Measurements from ENCODE around the gene PKIG.

PKIG gene

GRCh38 chr20:44640522-44640921, 58.1 kb downstream of the PKIG start:
- ChIA-PET POLR2A (no interaction called here), CTCF (interaction anchor here (0.6 kb wide), 1 partner anchor 118 kb away, joined by 4 read pairs; no protein-coding TSS in a partner anchor)
- TF ChIP-seq ELF4 (IDR thresholded peaks at IDR 0.05) (no peak), L3MBTL2 (conservative IDR thresholded peaks at IDR 0.05) (no peak), LEF1 (IDR thresholded peaks at IDR 0.05; ENCODE audit: borderline replicate concordance) (no peak), FOXM1 (IDR thresholded peaks at IDR 0.05; ENCODE audit: borderline replicate concordance) (no peak), TARDBP (IDR thresholded peaks at IDR 0.05) (no peak), ZNF384 (IDR thresholded peaks at IDR 0.05) (no peak), CTBP1 (IDR thresholded peaks at IDR 0.05; ENCODE audit: borderline replicate concordance) (no peak), SUZ12 (IDR thresholded peaks at IDR 0.05) (no peak)
- TF ChIP-seq, protein P1, sequence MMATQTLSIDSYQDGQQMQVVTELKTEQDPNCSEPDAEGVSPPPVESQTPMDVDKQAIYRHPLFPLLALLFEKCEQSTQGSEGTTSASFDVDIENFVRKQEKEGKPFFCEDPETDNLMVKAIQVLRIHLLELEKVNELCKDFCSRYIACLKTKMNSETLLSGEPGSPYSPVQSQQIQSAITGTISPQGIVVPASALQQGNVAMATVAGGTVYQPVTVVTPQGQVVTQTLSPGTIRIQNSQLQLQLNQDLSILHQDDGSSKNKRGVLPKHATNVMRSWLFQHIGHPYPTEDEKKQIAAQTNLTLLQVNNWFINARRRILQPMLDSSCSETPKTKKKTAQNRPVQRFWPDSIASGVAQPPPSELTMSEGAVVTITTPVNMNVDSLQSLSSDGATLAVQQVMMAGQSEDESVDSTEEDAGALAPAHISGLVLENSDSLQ (IDR thresholded peaks at IDR 0.05) = no peak
- no peak for DNase-seq (ENCODE audit: extremely low spot score)

GRCh38 chr20:44641325-44641724, 58.9 kb downstream of the PKIG start:
- ChIA-PET POLR2A (no interaction called here), CTCF (no interaction called here)
- no peak for TF ChIP-seq SP1 (IDR thresholded peaks at IDR 0.05)
- no peak for TF ChIP-seq ELF4 (IDR thresholded peaks at IDR 0.05)
- TF ChIP-seq ARNT (IDR thresholded peaks at IDR 0.05) = no peak
- DNase-seq (ENCODE audit: extremely low spot score) = no peak

- ChIA-PET CTCF (interaction anchor here (0.6 kb wide), 1 partner anchor 40 kb away, joined by 3 read pairs; no protein-coding TSS in a partner anchor), POLR2A (no interaction called here)
- TF ChIP-seq CTBP1 (IDR thresholded peaks at IDR 0.05; ENCODE audit: borderline replicate concordance) (no peak), SUZ12 (IDR thresholded peaks at IDR 0.05) (no peak), SP1 (IDR thresholded peaks at IDR 0.05) (no peak), BHLHE40 (IDR thresholded peaks at IDR 0.05; ENCODE audit: borderline replicate concordance) (no peak), ARNT (IDR thresholded peaks at IDR 0.05) (no peak), ZNF384 (IDR thresholded peaks at IDR 0.05) (no peak), HDGF (IDR thresholded peaks at IDR 0.05; ENCODE audit: borderline replicate concordance) (no peak), NFRKB (IDR thresholded peaks at IDR 0.05) (no peak), TARDBP (IDR thresholded peaks at IDR 0.05) (no peak), FOXM1 (IDR thresholded peaks at IDR 0.05; ENCODE audit: borderline replicate concordance) (no peak)
- TF ChIP-seq, protein P1 (IDR thresholded peaks at IDR 0.05) = no peak
- peak; percentile 44 for DNase-seq (ENCODE audit: extremely low spot score)
Observed at GRCh38 chr20:44642203-44643153, 60.1 kb downstream of the PKIG start.

DNA sequence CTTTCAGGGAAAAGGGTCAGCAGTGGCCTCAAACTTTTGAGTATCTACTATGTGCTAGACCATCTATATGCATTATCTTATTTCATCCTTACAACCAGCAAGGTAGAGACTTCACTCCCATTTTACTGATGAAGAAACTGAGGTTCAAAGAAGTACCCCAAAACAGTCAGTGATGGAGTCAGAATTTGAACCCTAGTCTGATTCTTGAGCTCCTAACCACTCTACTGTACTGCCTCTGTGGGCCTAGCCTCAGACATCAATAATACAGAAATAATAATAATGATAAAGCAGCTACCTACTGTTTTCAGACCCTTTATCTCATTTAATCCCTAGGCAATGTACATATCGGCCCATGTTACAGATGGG, 60.8 kb downstream of the PKIG start:
- POLR2A ChIA-PET = no interaction called here
- DNase-seq (ENCODE audit: extremely low spot score) = no peak
- CTCF ChIA-PET = no interaction called here
- no peak for TF ChIP-seq TARDBP (IDR thresholded peaks at IDR 0.05)
- TF ChIP-seq, protein P1 (IDR thresholded peaks at IDR 0.05) = no peak
- TF ChIP-seq NFRKB (IDR thresholded peaks at IDR 0.05) = no peak
- TF ChIP-seq FOXK2 (IDR thresholded peaks at IDR 0.05) = no peak
- TF ChIP-seq LEF1 (IDR thresholded peaks at IDR 0.05; ENCODE audit: borderline replicate concordance) = no peak
- no peak for TF ChIP-seq ARNT (IDR thresholded peaks at IDR 0.05)
- TF ChIP-seq ZNF384 (IDR thresholded peaks at IDR 0.05) = no peak
- no peak for TF ChIP-seq BHLHE40 (IDR thresholded peaks at IDR 0.05; ENCODE audit: borderline replicate concordance)
- no peak for TF ChIP-seq CTBP1 (IDR thresholded peaks at IDR 0.05; ENCODE audit: borderline replicate concordance)
- no peak for TF ChIP-seq FOXM1 (IDR thresholded peaks at IDR 0.05; ENCODE audit: borderline replicate concordance)
- no peak for TF ChIP-seq L3MBTL2 (conservative IDR thresholded peaks at IDR 0.05)
- TF ChIP-seq ELF4 (IDR thresholded peaks at IDR 0.05) = no peak

DNA sequence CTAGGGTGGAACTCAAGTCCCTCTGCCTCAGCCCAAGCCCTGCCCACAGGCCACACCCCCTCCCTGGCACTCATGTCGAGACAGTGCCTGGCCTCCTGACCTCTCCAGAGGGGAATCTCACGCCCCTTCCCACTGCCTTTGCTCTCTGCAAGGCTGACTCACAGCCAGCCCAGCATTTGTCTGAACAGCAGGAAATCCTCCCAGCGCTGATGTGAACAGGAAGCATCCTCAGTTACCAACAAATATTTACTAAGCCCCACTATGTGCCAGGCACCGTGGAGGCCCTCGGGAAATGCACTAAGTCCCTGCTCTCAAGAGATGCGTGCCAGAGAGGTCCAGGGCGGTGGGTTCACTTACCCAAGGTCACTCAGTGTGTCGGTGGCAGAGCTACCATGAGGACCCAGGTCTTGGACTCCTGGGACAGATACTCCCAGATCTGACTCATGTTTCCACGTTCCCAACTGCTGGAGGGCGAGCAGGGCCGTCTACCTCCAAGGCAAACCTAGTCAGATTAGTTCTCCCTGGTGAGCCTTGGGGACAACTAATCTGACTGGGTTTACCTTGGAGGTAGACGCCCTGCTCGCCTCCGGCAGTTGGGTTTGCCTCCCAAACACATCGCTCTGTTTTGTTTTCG, 61.3 kb downstream of the PKIG start:
- POLR2A ChIA-PET = no interaction called here
- CTCF ChIA-PET = no interaction called here
- no peak for DNase-seq (ENCODE audit: extremely low spot score)
- no peak for TF ChIP-seq CTBP1 (IDR thresholded peaks at IDR 0.05; ENCODE audit: borderline replicate concordance)
- TF ChIP-seq FOXA1 (IDR thresholded peaks at IDR 0.05) = no peak
- TF ChIP-seq L3MBTL2 (conservative IDR thresholded peaks at IDR 0.05) = no peak
- TF ChIP-seq ARNT (IDR thresholded peaks at IDR 0.05) = no peak
- TF ChIP-seq LEF1 (IDR thresholded peaks at IDR 0.05; ENCODE audit: borderline replicate concordance) = no peak
- no peak for TF ChIP-seq ELF4 (IDR thresholded peaks at IDR 0.05)
- TF ChIP-seq SUZ12 (IDR thresholded peaks at IDR 0.05) = no peak
- no peak for TF ChIP-seq NFRKB (IDR thresholded peaks at IDR 0.05)
- TF ChIP-seq, protein P1 (IDR thresholded peaks at IDR 0.05) = no peak
- TF ChIP-seq BHLHE40 (IDR thresholded peaks at IDR 0.05; ENCODE audit: borderline replicate concordance) = no peak
- no peak for TF ChIP-seq SP1 (IDR thresholded peaks at IDR 0.05)
- no peak for TF ChIP-seq FOXK2 (IDR thresholded peaks at IDR 0.05)
- no peak for TF ChIP-seq ZNF384 (IDR thresholded peaks at IDR 0.05)
- no peak for TF ChIP-seq HDGF (IDR thresholded peaks at IDR 0.05; ENCODE audit: borderline replicate concordance)
- TF ChIP-seq FOXM1 (IDR thresholded peaks at IDR 0.05; ENCODE audit: borderline replicate concordance) = no peak
- TF ChIP-seq TARDBP (IDR thresholded peaks at IDR 0.05) = no peak

Measured in HEK293T (cell line).